Kasumi-1 (cell line): ENCODE results near the gene HIGD1C.
A peak's percentile ranks its signal among the peaks of the same experiment; 100 is the strongest.
"Not testable (repeated sequence)": the region's sequence is repeated elsewhere in the genome, so short reads cannot be mapped to it uniquely, and the experiment has no call there.

Experiments
- DNase-seq, 2 experiments: peaks; one replicate each; lab custom pipeline; 2025; lab: John Stamatoyannopoulos, UW

HIGD1C gene

DNA sequence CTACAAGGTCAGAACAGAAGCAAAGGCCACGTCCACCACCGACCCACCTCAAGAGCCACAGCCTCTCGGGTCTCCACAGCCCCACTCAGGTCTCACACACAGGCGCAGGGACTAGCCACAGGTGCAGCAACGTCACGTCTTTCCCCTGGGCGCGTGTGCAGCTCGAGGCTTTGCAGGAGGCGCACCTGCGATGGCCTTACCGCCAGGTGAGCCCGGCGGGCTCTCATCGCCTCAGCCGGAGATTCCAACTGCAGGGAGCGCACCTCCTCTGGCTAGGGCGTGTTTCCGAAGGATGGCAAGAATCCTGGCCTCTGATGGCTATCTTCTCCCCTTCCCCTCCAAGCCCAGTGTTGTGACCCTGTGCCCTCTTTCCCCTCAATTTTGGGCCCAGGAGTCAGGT is at the start of gene HIGD1C:
HIGD1C (plus strand) TSS at position 35 of the 400 bp plus-strand sequence. CDS start 1,455 bp downstream, outside the sequence.
- DNase-seq = no peak

- not testable (repeated sequence) for DNase-seq
These were observed 43.9 kb upstream of the HIGD1C start for GRCh38 chr12:50908479-50908878.

DNA sequence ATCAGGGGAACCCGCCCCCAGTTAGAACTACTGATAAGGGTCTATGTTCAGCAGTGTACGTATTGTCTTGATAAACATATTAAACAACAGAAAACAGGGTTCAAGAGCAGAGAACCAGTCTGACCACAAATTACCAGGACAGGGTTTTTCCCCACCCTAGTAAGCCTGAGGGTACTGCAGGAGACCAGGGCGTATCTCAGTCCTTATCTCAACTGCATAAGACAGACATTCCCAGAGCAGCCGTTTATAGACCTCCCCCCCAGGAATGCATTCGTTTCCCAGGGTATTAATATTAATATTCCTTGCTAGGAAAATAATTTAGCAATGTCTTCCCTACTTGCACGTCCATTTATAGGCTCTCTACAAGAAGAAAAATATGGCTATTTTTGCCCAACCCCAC is 40.0 kb upstream of the HIGD1C start:
- DNase-seq = not testable (repeated sequence)

- no peak for DNase-seq
These were observed 39.1 kb upstream of the HIGD1C start for GRCh38 chr12:50913224-50913623.

DNA sequence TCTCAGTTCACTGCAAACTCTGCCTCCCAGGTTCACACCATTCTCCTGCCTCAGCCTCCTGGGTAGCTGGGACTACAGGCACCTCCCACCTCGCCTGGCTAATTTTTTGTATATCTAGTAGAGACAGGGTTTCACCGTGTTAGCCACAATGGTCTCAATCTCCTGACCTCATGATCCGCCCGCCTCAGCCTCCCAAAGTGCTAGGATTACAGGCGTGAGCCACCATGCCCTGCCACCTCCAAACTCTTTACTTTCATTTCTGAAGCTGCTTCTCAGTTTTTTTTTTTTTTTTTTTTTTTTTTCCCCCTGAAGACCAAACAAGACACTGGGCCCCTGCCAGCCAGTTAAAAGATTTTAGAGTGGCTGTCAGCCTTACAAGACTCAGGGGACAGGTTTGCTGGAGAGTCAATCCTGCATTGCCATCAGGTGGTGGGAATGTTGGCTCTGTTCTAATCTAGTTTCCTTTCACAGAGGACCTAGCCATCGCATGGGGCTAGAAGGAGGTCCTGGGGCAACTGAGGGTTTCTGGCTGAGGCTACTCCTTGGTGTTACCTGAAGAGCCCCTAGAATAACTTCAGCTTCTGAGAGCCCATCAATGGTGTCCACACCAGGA is 37.4 kb upstream of the HIGD1C start:
- DNase-seq = no peak

- DNase-seq = no peak
These were observed 36.1 kb upstream of the HIGD1C start for GRCh38 chr12:50916292-50916691.

DNA sequence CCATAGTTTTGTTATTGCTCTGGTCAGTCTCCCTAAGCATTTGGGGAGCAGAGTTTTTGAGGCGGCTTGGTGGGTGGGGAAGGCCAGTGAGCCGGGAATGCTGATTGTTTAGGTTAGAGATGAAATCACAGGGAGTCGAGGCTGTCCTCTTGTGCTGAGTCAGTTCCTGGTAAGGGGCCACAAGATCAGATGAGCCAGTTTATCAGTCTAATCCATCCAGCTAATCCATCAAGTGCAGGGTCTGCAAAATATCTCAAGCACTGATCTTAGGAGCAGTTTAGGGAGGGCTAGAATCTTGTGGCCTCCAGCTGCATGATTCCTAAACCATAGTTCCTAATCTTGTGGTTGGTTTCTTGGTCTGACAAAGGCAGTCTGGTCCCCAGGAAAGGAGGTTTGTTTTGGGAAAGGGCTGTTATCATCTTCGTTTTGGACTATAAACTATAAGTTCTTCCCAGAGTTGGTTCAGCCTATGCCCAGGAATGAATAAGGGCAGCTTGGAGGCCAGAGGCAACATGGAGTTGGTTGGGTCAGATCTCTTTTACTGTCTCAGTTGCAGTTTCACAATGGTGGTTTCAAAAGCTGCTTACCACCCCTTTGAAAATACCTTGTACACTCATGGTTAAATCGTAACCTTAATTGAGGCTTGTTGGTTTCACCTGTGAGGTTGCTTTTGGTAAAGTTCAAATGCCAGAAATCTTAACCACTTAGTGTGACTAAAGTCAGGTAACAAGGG is 33.6 kb upstream of the HIGD1C start:
- DNase-seq = no peak

- DNase-seq = no peak
These were observed 29.5 kb upstream of the HIGD1C start for GRCh38 chr12:50922820-50923219.

- peak; percentile 6 to 22 for DNase-seq
These were observed 28.8 kb upstream of the HIGD1C start for GRCh38 chr12:50923361-50924130.

GRCh38 chr12:50924131-50924438 is 28.3 kb upstream of the HIGD1C start:
- DNase-seq = peak; percentile 50 to 69

DNA sequence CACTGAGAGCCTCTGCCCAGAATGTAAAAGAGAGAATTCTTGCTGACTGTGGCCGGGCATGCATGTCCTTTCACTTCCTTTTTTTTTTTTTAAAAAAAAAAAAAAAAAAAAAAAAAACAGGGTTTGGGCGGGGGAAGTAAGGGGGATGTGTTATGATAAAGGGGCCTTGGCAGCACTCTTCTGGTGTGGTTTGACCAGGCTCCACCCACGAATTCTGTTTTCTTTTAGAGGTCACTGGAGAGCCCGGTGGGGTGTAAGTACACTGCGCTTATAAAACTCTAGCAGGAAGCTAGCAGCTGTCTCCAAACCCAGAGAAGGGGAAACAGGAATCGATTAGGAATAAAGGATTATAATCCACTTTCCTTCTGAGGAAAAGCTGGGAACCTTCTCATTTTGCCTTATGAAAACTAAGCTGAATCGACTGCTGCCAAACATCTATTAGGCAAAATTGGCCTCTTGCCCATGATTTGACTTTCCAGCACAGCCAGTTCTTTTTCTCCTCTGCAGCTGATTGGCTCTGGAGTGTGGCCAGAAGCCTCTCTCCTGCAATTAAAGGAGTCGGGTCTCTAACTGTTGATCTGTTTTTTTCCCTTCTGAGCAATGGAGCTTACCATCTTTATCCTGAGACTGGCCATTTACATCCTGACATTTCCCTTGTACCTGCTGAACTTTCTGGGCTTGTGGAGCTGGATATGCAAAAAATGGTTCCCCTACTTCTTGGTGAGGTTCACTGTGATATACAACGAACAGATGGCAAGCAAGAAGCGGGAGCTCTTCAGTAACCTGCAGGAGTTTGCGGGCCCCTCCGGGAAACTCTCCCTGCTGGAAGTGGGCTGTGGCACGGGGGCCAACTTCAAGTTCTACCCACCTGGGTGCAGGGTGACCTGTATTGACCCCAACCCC is 27.7 kb upstream of the HIGD1C start:
- peak; percentile 86 to 88 for DNase-seq

- DNase-seq = no peak
These were observed 27.0 kb upstream of the HIGD1C start for GRCh38 chr12:50925342-50925651.

DNA sequence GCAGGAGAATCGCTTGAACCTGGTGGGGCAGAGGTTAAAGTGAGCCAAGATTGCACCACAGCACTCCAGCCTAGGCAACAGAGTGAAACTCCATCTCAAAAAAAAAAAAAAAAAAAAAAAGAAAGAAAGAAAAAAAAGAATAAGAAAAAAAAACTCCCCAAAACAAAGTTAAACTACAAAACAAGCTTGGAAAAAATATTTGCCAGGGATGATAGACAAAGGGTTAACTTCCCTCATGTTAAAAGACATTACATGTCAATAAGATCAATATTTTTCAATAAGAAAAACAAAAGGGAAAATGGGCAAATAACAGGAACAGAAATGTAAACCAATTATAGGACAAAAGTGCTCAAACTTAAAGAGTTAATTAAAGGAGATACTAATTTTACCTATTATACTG is 26.4 kb upstream of the HIGD1C start:
- DNase-seq = no peak

GRCh38 chr12:50926415-50926814 is 25.9 kb upstream of the HIGD1C start:
- no peak for DNase-seq

- DNase-seq = not testable (repeated sequence)
These were observed 25.4 kb upstream of the HIGD1C start for GRCh38 chr12:50926932-50927331.

GRCh38 chr12:50927356-50927755 is 25.0 kb upstream of the HIGD1C start:
- no peak for DNase-seq

- DNase-seq = no peak
These were observed 24.5 kb upstream of the HIGD1C start for GRCh38 chr12:50927766-50928224.

- DNase-seq = no peak
These were observed 24.0 kb upstream of the HIGD1C start for GRCh38 chr12:50928392-50928791.

DNA sequence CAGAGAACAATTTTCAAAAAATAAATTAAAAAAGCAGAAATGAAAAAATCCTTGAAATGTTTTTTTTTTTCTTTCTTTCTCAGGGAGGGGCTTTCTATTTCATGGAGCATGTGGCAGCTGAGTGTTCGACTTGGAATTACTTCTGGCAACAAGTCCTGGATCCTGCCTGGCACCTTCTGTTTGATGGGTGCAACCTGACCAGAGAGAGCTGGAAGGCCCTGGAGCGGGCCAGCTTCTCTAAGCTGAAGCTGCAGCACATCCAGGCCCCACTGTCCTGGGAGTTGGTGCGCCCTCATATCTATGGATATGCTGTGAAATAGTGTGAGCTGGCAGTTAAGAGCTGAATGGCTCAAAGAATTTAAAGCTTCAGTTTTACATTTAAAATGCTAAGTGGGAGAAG is 22.5 kb upstream of the HIGD1C start:
- no peak for DNase-seq

- not testable (repeated sequence) for DNase-seq
These were observed 21.9 kb upstream of the HIGD1C start for GRCh38 chr12:50930477-50930876.

DNA sequence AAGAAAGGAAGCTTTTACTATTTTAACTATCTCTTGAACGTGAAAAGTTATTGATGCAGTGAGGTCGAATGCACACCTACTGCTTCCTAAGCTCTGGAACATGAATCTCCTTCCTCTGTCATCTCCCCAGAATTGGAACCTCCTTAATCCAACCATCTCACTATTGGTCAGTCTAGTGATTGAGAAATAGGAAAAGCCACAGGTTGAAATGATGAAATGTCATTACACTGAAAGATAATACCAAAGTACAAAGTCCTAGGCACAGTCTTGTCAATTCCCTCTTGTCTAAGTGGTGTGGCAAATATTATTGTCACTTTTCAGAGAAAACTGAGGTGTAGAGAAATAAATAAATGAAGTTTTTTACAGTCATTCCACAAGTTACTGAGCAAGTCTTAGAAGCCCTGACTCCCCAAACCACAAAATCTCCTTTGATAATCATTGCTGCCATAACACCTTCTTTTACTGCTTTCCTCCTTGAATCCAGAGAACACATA is 19.5 kb upstream of the HIGD1C start:
- no peak for DNase-seq
